HepG2 (cell line): ENCODE data around the gene UTS2R. TPM values are rescaled to one million over a fixed set of nuclear protein-coding genes. Genes with fewer than 3 reads are reported as not detected.

Experiments
- AFF4 ChIP-seq: sonication (generic); formaldehyde crosslinking; IDR thresholded peaks from 2 replicates; pipeline ENCODE4 v1.4.0; 2020; ENCODE audit warnings: missing genetic modification reagents
- CREB3 ChIP-seq: sonication (generic); formaldehyde crosslinking; IDR thresholded peaks from 2 replicates; pipeline ENCODE4 v1.5.0; 2020; ENCODE audit warnings: missing genetic modification reagents
- GTF2F1 ChIP-seq: fragments of 150-350 bp; IDR thresholded peaks from 2 replicates; pipeline ENCODE4 v1.6.1; 2014; ENCODE audit warnings: low read length
- HIVEP1 ChIP-seq: sonication (generic); formaldehyde crosslinking; IDR thresholded peaks from 2 replicates; pipeline ENCODE4 v1.4.0; 2020; ENCODE audit warnings: mild to moderate bottlenecking, missing genetic modification reagents
- KAT8 ChIP-seq: IDR thresholded peaks from 2 replicates; pipeline ENCODE4 v1.6.1; 2016; ENCODE audit warnings: missing genetic modification reagents, missing compliant biosample characterization
- MED13 ChIP-seq: sonication (generic); formaldehyde crosslinking; IDR thresholded peaks from 2 replicates; pipeline ENCODE4 v1.5.0; 2020; ENCODE audit warnings: missing genetic modification reagents
- MYNN ChIP-seq: sonication (generic); formaldehyde crosslinking; IDR thresholded peaks from 2 replicates; pipeline ENCODE4 v1.4.0; 2020; ENCODE audit warnings: mild to moderate bottlenecking, low read depth, missing genetic modification reagents
- PHB2 ChIP-seq: fragments of 450-650 bp; IDR thresholded peaks from 2 replicates; pipeline ENCODE4 v1.6.1; 2018; ENCODE audit not compliant: partially characterized antibody
- POLR2AphosphoS5 ChIP-seq: IDR thresholded peaks from 2 replicates; pipeline ENCODE4 v1.6.1; 2012; ENCODE audit warnings: low read depth, low read length
- RFX5 ChIP-seq: IDR thresholded peaks from 2 replicates; pipeline ENCODE4 v1.6.1; 2011; ENCODE audit warnings: low read depth, low read length, improper control_type of control experiment
- SALL2 ChIP-seq: sonication (generic); formaldehyde crosslinking; IDR thresholded peaks from 2 replicates; pipeline ENCODE4 v1.8.1; 2023; ENCODE audit warnings: mild to moderate bottlenecking, missing genetic modification reagents, inconsistent platforms
- SOX5 ChIP-seq: IDR thresholded peaks from 2 replicates; pipeline ENCODE4 v1.6.1; 2016; ENCODE audit warnings: borderline replicate concordance
- STAG1 ChIP-seq: sonication (generic); formaldehyde crosslinking; IDR thresholded peaks from 2 replicates; pipeline ENCODE4 v1.4.0; 2020; ENCODE audit warnings: missing genetic modification reagents
- THYN1 ChIP-seq: sonication (generic); formaldehyde crosslinking; IDR thresholded peaks from 2 replicates; pipeline ENCODE4 v1.8.1; 2023; ENCODE audit warnings: low read depth, mild to moderate bottlenecking, moderate library complexity, missing genetic modification reagents, borderline replicate concordance
- TP53 ChIP-seq: sonication (generic); formaldehyde crosslinking; conservative IDR thresholded peaks from 2 replicates; pipeline ENCODE4 v1.4.0; 2020; ENCODE audit warnings: missing genetic modification reagents
- ZBTB34 ChIP-seq: sonication (generic); formaldehyde crosslinking; IDR thresholded peaks from 2 replicates; pipeline ENCODE4 v1.8.0; 2022; ENCODE audit warnings: mild to moderate bottlenecking, missing genetic modification reagents
- ZFP37 ChIP-seq: sonication (generic); formaldehyde crosslinking; IDR thresholded peaks from 2 replicates; pipeline ENCODE4 v1.4.0; 2020; ENCODE audit warnings: missing genetic modification reagents, borderline replicate concordance
- ZFX ChIP-seq: sonication (generic); formaldehyde crosslinking; IDR thresholded peaks from 2 replicates; pipeline ENCODE4 v1.4.0; 2020; ENCODE audit warnings: mild to moderate bottlenecking, low read depth, missing genetic modification reagents, moderate library complexity
- ZFYVE20 ChIP-seq: sonication (generic); formaldehyde crosslinking; IDR thresholded peaks from 2 replicates; pipeline ENCODE4 v1.8.0; 2023; ENCODE audit warnings: low read depth, mild to moderate bottlenecking, moderate library complexity, missing genetic modification reagents, borderline replicate concordance
- ZNF160 ChIP-seq: sonication (generic); formaldehyde crosslinking; IDR thresholded peaks from 2 replicates; pipeline ENCODE4 v1.8.0; 2022; ENCODE audit warnings: mild to moderate bottlenecking, inconsistent platforms, missing genetic modification reagents
- ZNF232 ChIP-seq: sonication (generic); formaldehyde crosslinking; IDR thresholded peaks from 2 replicates; pipeline ENCODE4 v1.4.0; 2020; ENCODE audit warnings: missing genetic modification reagents, borderline replicate concordance
- ZNF564 ChIP-seq: sonication (generic); formaldehyde crosslinking; IDR thresholded peaks from 2 replicates; pipeline ENCODE4 v1.8.1; 2023; ENCODE audit warnings: mild to moderate bottlenecking, missing genetic modification reagents
- ZNF614 ChIP-seq: IDR thresholded peaks from 2 replicates; pipeline ENCODE4 v1.6.1; 2018; ENCODE audit warnings: missing biosample characterization, missing genetic modification reagents, inconsistent platforms, borderline replicate concordance
- ZNF776 ChIP-seq: sonication (generic); formaldehyde crosslinking; IDR thresholded peaks from 2 replicates; pipeline ENCODE4 v1.4.0; 2020; ENCODE audit warnings: mild to moderate bottlenecking, missing genetic modification reagents
- ZSCAN25 ChIP-seq: sonication (generic); formaldehyde crosslinking; IDR thresholded peaks from 2 replicates; pipeline ENCODE4 v1.8.0; 2022; ENCODE audit warnings: mild to moderate bottlenecking, missing genetic modification reagents
- polyA plus RNA-seq, 8 experiments: library from polyadenylated mRNA; depleted of rRNA in 3 of 8; stranded (reverse) in 7 of 8; unstranded in 1 of 8; fragments of >200 nt; fragmentation: Illumina TruSeq in 4 of 8; extraction: Trizol in 4 of 8; gene quantifications; 2 replicates each; pipeline versions ENCODE4 v1.2.1 to v1.2.3, GENCODE V29; 2011 to 2016; ENCODE audit warnings: low read depth in 4 of 8, missing spikeins in 1 of 8, mixed read lengths in 1 of 8; ENCODE audit not compliant: insufficient read depth in 1 of 8
- total RNA-seq, 5 experiments: library from RNA; depleted of rRNA; stranded (reverse); fragments of >200 nt; fragmentation: Illumina TruSeq; extraction: Trizol; gene quantifications; 2 replicates each; pipeline ENCODE4 v1.2.3, GENCODE V29; 2016; ENCODE audit warnings: low read depth in 1 of 5

Gene UTS2R
- total and polyA plus RNA-seq, 2 of the 13 experiments (the other 11 are each of a cell fraction or from before 2014, with no cell fraction given) = 0.13 to 0.15 TPM

- TF ChIP-seq AFF4 (no peak), POLR2AphosphoS5 (peak; percentile 81), ZNF614 (peak; percentile 92; the same call in 1 of the 2 replicates), TP53 (CRISPR knock-in tag) (peak; percentile 61; the same call in 1 of the 2 replicates), SOX5 (CRISPR knock-in tag) (peak; percentile 100), ZFYVE20 (no peak), GTF2F1 (no peak), RFX5 (no peak), SALL2 (peak; percentile 87), ZNF776 (CRISPR knock-in tag) (0 out of 2 replicates have a peak, but pooled peaks have one; percentile 73), ZNF564 (0 out of 2 replicates have a peak, but pooled peaks have one; percentile 45), MED13 (CRISPR knock-in tag) (peak; percentile 98), HIVEP1 (CRISPR knock-in tag) (peak; percentile 94), ZFX (CRISPR knock-in tag) (peak; percentile 79; the same call in 1 of the 2 replicates), THYN1 (no peak), MYNN (CRISPR knock-in tag) (peak; percentile 90; the same call in 1 of the 2 replicates), PHB2 (no peak), ZNF160 (CRISPR knock-in tag) (peak; percentile 86), ZBTB34 (CRISPR knock-in tag) (peak; percentile 90), ZSCAN25 (CRISPR knock-in tag) (peak; percentile 97), ZNF232 (peak; percentile 76; the same call in 1 of the 2 replicates), KAT8 (CRISPR knock-in tag) (peak; percentile 92), ZFP37 (peak; percentile 88; the same call in 1 of the 2 replicates), STAG1 (peak; percentile 30; the same call in 1 of the 2 replicates), CREB3 (CRISPR knock-in tag) (0 out of 2 replicates have a peak, but pooled peaks have one; percentile 41)
These were observed 24.9 kb upstream of the UTS2R start (continued) for GRCh38 chr17:82346342-82347300.
